Upper lobe of right lung (tissue), 1 donor: ENCODE data around the gene ABCC6. TPM values are rescaled to one million over a fixed set of nuclear protein-coding genes. Genes with fewer than 3 reads are reported as not detected.

ENCODE experiments used
- ATAC-seq: fragments of 200-7000 bp; cut with Tn5 transposase; one replicate; pipeline ENCODE4 v1.9.1; 2020; ENCODE audit warnings: mild to moderate bottlenecking, moderate library complexity
- DNase-seq: peaks from one replicate; pipeline ENCODE4 v3.0.0-alpha.2; 2020
- H3K27ac ChIP-seq: fragments of 200-600 bp; one replicate; pipeline ENCODE4 v1.8.0; 2022
- H3K27me3 ChIP-seq: fragments of 200-600 bp; one replicate; pipeline ENCODE4 v1.8.0; 2022; ENCODE audit warnings: mild to moderate bottlenecking
- H3K36me3 ChIP-seq: fragments of 200-600 bp; one replicate; pipeline ENCODE4 v1.8.0; 2022
- H3K4me1 ChIP-seq: fragments of 200-600 bp; one replicate; pipeline ENCODE4 v1.8.0; 2022
- H3K4me3 ChIP-seq: fragments of 200-600 bp; one replicate; pipeline ENCODE4 v1.8.0; 2022; ENCODE audit warnings: mild to moderate bottlenecking
- H3K9me3 ChIP-seq: fragments of 200-600 bp; one replicate; pipeline ENCODE4 v1.8.0; 2022
- intact Hi-C: fragments of 100-400 bp; cut with DNase I; formaldehyde crosslinking; loops from one replicate; pipeline ENCODE4 v1.11.0; 2022
- total RNA-seq: library from RNA; stranded (reverse); fragmentation: NEBNext Ultra II Directional; extraction: Animal tissue kit (Norgen Biotek cat#: 25700); gene quantifications from one replicate; pipeline ENCODE4 v1.2.1, GENCODE V29; 2021
- TF ChIP-seq, protein P1 (sequence below): fragments of 200-600 bp; IDR thresholded peaks from one replicate; pipeline ENCODE4 v1.8.0; 2022; ENCODE audit warnings: antibody characterized with exemption
- donor health status: DM: no; HTN: yes; CAD: no; lungs with severe emphysema.

Gene ABCC6
- total RNA-seq, 1 donor from 2014 or later = 42.5 TPM

GRCh38 chr16:16120044-16120381, 103.3 kb downstream of the ABCC6 start:
- DNase-seq = no peak
- Histone ChIP-seq H3K9me3 (peaks cover 6% of the 10 kb centered on the region), H3K27ac (peak overlapping the region; percentile 30), H3K27me3 (no peaks in the 10 kb centered on the region), H3K4me1 (peaks cover 6% of the 10 kb centered on the region), H3K4me3 (no peak overlapping the region), H3K36me3 (peaks cover 49% of the 10 kb centered on the region)
- intact Hi-C loops = no loop called here
- no peak for ATAC-seq
- TF ChIP-seq, protein P1, sequence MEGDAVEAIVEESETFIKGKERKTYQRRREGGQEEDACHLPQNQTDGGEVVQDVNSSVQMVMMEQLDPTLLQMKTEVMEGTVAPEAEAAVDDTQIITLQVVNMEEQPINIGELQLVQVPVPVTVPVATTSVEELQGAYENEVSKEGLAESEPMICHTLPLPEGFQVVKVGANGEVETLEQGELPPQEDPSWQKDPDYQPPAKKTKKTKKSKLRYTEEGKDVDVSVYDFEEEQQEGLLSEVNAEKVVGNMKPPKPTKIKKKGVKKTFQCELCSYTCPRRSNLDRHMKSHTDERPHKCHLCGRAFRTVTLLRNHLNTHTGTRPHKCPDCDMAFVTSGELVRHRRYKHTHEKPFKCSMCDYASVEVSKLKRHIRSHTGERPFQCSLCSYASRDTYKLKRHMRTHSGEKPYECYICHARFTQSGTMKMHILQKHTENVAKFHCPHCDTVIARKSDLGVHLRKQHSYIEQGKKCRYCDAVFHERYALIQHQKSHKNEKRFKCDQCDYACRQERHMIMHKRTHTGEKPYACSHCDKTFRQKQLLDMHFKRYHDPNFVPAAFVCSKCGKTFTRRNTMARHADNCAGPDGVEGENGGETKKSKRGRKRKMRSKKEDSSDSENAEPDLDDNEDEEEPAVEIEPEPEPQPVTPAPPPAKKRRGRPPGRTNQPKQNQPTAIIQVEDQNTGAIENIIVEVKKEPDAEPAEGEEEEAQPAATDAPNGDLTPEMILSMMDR = no peak

DNA sequence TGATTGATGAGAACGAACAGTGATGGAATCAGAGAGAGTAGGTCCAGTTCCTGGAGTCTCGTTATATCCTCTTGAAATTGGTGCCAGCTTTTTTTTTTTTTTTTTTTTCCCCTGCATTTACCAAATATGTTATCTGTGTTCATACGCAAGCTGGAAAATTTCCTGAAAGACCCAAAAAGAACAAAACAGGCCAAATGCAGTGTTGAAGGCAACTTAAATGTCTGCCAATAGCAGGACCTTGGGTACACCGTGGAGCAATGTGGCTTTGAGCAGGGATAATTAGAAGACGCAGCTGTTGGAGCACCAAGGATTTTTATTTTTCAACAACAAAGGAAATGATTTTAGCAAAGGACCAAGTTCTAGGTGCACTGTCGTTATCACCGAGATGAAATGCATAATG, 105.0 kb downstream of the ABCC6 start:
- Histone ChIP-seq H3K27me3 (no peaks in the 10 kb centered on the region), H3K36me3 (peaks cover 59% of the 10 kb centered on the region), H3K4me3 (no peak overlapping the region), H3K9me3 (no peaks in the 10 kb centered on the region), H3K27ac (no peak overlapping the region), H3K4me1 (peaks cover 6% of the 10 kb centered on the region)
- DNase-seq = no peak
- TF ChIP-seq, protein P1 = no peak
- no peak for ATAC-seq
- intact Hi-C loops = no loop called here

GRCh38 chr16:16116841-16117240, 106.5 kb downstream of the ABCC6 start:
- H3K9me3 ChIP-seq = no peaks in the 10 kb centered on the region
- no peak overlapping the region for H3K4me3 ChIP-seq
- no peak overlapping the region for H3K27ac ChIP-seq
- peaks cover 63% of the 10 kb centered on the region for H3K36me3 ChIP-seq
- H3K27me3 ChIP-seq = no peaks in the 10 kb centered on the region
- ATAC-seq = no peak
- TF ChIP-seq, protein P1 = no peak
- peaks cover 6% of the 10 kb centered on the region for H3K4me1 ChIP-seq
- DNase-seq = no peak
- intact Hi-C loops = no loop called here

DNA sequence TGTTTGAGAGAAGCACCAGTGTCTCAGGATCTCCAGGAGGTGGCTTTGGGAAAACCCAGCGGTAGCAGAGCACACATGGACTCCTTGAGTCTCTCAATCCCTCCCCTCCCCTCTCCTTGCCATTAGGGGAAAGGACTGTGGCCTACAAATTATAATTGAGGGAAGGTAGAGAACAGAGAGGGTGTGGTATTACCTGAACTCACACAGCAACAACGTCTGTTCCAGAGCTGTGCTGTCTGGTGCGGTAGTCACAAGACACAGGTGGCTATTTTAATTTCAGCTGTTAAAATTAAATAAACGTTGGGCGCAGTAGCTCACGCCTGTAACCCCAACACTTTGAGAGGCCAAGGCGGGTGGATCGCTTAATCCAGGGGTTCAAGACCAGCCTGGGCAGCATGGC, 110.2 kb downstream of the ABCC6 start:
- no peaks in the 10 kb centered on the region for H3K9me3 ChIP-seq
- TF ChIP-seq, protein P1 = no peak
- H3K36me3 ChIP-seq = peaks cover 82% of the 10 kb centered on the region
- H3K27ac ChIP-seq = no peak overlapping the region
- H3K4me3 ChIP-seq = no peak overlapping the region
- ATAC-seq (no peak), DNase-seq (no peak)
- no peaks in the 10 kb centered on the region for H3K27me3 ChIP-seq
- H3K4me1 ChIP-seq = no peaks in the 10 kb centered on the region
- intact Hi-C loops = no loop called here

GRCh38 chr16:16112450-16113053, 110.7 kb downstream of the ABCC6 start:
- Histone ChIP-seq H3K9me3 (no peaks in the 10 kb centered on the region), H3K27ac (no peak overlapping the region), H3K27me3 (no peaks in the 10 kb centered on the region), H3K4me1 (no peaks in the 10 kb centered on the region), H3K4me3 (no peak overlapping the region), H3K36me3 (peaks cover 79% of the 10 kb centered on the region)
- no peak for DNase-seq
- TF ChIP-seq, protein P1 = no peak
- intact Hi-C loops = no loop called here
- no peak for ATAC-seq

GRCh38 chr16:16111639-16112038, 111.7 kb downstream of the ABCC6 start:
- H3K9me3 ChIP-seq = no peaks in the 10 kb centered on the region
- intact Hi-C loops = no loop called here
- TF ChIP-seq, protein P1 = no peak
- H3K27me3 ChIP-seq = no peaks in the 10 kb centered on the region
- H3K27ac ChIP-seq = no peak overlapping the region
- DNase-seq (no peak), ATAC-seq (no peak)
- no peaks in the 10 kb centered on the region for H3K4me1 ChIP-seq
- H3K4me3 ChIP-seq = no peak overlapping the region
- peaks cover 74% of the 10 kb centered on the region for H3K36me3 ChIP-seq
